ENCODE results near the gene PRMT7.

Gene PRMT7
- 50.9 to 105 (median 67.2) reads per million in 3 experiments for total RNA-seq

- peak; percentile 92 for DNase-seq
Measured at GRCh38 chr16:68310774-68311511, at the start of gene PRMT7, which contains the start of gene SLC7A6OS. Gene PRMT7, plus strand, starts transcription at chr16:68311019. Its CDS starts 4,961 bp downstream, at chr16:68315980. Gene SLC7A6OS, minus strand, starts transcription at chr16:68310946. Its CDS starts 20 bp downstream, at chr16:68310926.

- no peak for DNase-seq
Measured at GRCh38 chr16:68263559-68264127, 47.2 kb upstream of the PRMT7 start.

GRCh38 chr16:68264128-68265077, 46.4 kb upstream of the PRMT7 start, which contains the start of gene SLC7A6:
Gene SLC7A6, plus strand, starts transcription at chr16:68264526. Its CDS starts 10,201 bp downstream, at chr16:68274727.
- peak; percentile 85 for DNase-seq

GRCh38 chr16:68265078-68265920, 45.5 kb upstream of the PRMT7 start:
- DNase-seq = peak; percentile 51

DNA sequence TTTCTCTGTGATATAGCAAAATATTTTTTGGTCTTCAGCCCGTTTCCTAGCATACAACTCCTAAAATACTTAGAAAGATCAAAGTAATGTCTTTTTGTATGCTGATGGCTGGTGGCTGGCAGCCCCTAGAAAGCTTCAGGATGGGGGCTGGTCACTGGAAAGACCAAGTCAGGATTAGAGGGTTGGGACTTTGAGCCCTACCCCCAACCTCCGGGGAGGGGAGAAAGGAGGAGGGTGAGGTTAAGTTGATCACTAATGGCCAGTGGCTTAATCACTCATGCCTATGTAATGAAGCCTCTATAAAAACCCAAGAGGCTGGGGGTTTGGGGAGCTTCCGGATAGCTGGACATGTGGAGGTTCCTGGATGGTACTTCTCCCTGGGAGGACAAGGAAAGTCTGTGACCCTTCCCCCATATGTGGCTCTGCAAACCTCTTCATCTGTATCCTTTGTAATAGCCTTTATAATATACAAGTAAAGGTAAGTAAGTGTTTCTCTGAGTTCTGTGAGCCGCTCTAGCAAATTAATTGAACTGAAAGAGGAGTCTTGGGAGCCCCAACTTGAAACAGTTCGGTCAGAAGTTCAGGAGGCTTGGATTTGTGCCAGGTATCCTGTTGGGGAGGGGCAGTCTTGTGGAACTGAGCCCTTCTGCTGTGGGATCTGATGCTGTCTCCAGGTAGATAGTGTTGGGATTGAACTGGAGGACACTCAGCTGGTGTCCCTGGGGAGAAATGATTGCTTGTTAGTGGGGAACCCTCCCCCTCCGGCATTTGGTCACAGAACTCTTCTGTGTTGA, 43.0 kb upstream of the PRMT7 start:
- no peak for DNase-seq

GRCh38 chr16:68269793-68270192, 41.0 kb upstream of the PRMT7 start:
- DNase-seq = no peak

DNA sequence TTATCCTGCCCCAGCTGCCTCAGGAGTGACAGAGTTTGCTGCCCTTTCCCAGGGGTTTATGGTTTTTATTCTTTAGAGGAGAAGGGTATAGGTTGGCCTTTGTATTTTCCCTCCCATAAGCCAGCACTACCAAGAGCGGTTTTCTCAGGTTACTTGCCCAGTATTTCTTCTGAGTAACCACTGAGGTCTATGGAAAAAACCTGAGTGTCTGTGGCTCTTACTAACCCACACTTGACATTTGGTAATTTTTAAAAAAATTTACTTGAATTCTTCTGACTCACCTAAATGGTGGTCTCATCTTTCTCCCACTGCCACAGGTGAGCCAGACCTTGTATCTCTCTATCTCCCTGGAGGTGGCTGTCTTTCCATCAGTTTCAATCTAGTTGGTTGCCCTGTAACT, 40.5 kb upstream of the PRMT7 start:
- DNase-seq = no peak

DNA sequence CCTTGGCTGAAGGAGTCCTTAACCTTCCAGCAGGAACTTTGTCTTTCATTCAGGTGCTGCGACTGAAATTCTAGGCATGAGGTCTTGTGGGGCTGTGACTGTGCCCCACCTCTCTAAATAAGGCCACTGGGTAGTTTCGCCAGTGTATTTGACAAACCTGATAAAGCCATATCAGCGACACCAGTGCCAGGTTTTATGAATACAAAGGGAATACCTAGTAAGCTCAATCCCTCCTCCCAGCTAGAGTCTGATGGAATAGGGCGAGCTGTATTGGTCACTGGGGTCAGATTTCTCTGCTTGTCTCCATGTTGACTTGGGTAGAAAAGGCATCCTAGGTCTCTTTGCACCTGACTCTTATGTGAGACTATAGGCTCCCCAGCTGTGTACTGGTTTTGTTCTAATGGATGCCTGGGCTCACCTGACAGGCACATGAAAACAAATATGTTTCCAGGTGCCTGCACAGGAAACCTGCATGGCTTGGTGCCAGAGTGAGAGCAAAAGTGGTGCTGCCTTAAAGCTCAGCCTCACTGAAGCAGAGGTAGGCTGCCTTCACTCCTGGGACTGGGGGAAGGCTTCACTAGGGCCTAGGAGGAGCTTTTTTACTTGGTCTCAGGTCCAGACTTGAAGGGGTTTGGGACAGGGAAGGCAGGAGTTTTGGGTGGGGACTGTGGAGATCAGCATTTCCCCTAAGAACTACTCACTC, 38.2 kb upstream of the PRMT7 start:
- DNase-seq = peak; percentile 75

DNA sequence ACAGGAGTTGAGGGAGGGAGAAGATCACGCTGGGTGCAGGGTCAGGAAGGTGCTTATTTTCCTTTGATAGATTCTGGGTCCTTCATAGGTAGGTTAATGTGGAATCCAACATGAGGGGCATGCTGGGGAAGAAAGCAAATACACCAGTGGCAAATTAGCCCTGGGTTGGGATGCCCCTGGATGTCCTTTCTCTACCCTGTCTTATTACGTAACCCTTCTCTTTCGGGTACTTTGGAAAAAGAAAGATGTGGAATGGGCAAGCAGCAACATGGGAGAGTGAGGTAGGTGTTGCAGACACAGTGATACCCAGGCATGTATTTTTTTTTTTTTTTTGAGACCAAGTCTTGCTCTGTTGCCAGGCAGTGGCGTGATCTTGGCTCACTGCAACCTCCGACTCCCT, 37.4 kb upstream of the PRMT7 start:
- no peak for DNase-seq

DNA sequence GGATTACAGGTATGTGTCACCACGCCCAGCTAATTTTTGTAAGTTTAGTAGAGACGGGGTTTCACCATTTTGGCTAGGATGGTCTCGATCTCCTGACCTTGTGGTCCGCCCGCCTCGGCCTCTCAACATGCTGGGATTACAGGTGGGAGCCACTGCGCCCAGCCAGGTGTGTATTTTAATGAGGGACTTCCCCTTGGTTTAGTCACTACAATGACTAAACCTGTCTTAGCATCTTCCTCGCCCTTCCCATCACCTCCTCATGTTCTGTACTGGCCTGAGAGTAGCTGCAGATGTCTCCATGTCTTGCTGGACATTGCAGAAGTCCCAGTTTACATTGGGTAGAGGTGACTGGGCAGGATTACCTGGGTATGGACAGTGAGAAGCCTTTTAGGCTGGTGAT, 36.9 kb upstream of the PRMT7 start:
- no peak for DNase-seq

- no peak for DNase-seq
Measured at GRCh38 chr16:68274441-68274840, 36.4 kb upstream of the PRMT7 start.

GRCh38 chr16:68275611-68276191, 35.1 kb upstream of the PRMT7 start:
- DNase-seq = peak; percentile 77

- DNase-seq = no peak
Measured at GRCh38 chr16:68276223-68276622, 34.6 kb upstream of the PRMT7 start.

- DNase-seq = no peak
Measured at GRCh38 chr16:68279726-68280558, 30.9 kb upstream of the PRMT7 start.

- DNase-seq = peak; percentile 52
Measured at GRCh38 chr16:68281368-68282063, 29.3 kb upstream of the PRMT7 start.

GRCh38 chr16:68282064-68282452, 28.8 kb upstream of the PRMT7 start:
- DNase-seq = no peak

GRCh38 chr16:68283346-68283745, 27.5 kb upstream of the PRMT7 start:
- DNase-seq = no peak

- no peak for DNase-seq
Measured at GRCh38 chr16:68283801-68284598, 26.8 kb upstream of the PRMT7 start.

All from central memory CD4-positive, alpha-beta T cell (primary cell).